Loucy (cell line): ENCODE data around the gene CCNI.

Experiments used
- H2AFZ ChIP-seq: fragments of 200-600 bp; sonication (generic); 2 replicates; pipeline ENCODE4 v1.6.0; 2016; ENCODE audit warnings: antibody characterized with exemption, mild to moderate bottlenecking, low read length, moderate library complexity
- H3F3A ChIP-seq: fragments of 200-600 bp; 2 replicates; pipeline ENCODE4 v1.6.0; 2016; ENCODE audit warnings: antibody characterized with exemption, low read depth, mild to moderate bottlenecking
- H3K27me3 ChIP-seq: fragments of 200-600 bp; sonication (generic); 2 replicates; pipeline ENCODE4 v1.6.1; 2014; ENCODE audit warnings: low read length, mild to moderate bottlenecking; ENCODE audit not compliant: insufficient read depth, poor library complexity, severe bottlenecking
- H3K36me3 ChIP-seq: fragments of 200-600 bp; sonication (generic); 2 replicates; pipeline ENCODE4 v1.6.1; 2016; ENCODE audit warnings: low read length; ENCODE audit not compliant: insufficient read depth
- H3K4me1 ChIP-seq: fragments of 200-600 bp; sonication (generic); 2 replicates; pipeline ENCODE4 v1.5.1; 2014; ENCODE audit warnings: low read length, mild to moderate bottlenecking; ENCODE audit not compliant: insufficient read depth, poor library complexity, severe bottlenecking
- H3K4me2 ChIP-seq: fragments of 200-600 bp; sonication (generic); 2 replicates; pipeline ENCODE4 v1.6.0; 2014; ENCODE audit warnings: antibody characterized with exemption, low read length, low read depth, mild to moderate bottlenecking; ENCODE audit not compliant: poor library complexity, severe bottlenecking
- H3K4me3 ChIP-seq: fragments of 200-600 bp; sonication (generic); 2 replicates; pipeline ENCODE4 v1.5.1; 2014; ENCODE audit warnings: low read length, mild to moderate bottlenecking, mixed read lengths; ENCODE audit not compliant: poor library complexity, severe bottlenecking
- H3K79me2 ChIP-seq: fragments of 200-600 bp; sonication (generic); 2 replicates; pipeline ENCODE4 v1.6.1; 2014; ENCODE audit warnings: low read length; ENCODE audit not compliant: insufficient read depth
- H3K9ac ChIP-seq: fragments of 200-600 bp; sonication (generic); 2 replicates; pipeline ENCODE4 v1.6.0; 2014; ENCODE audit warnings: mild to moderate bottlenecking, low read depth, low read length, moderate library complexity; ENCODE audit not compliant: poor library complexity, severe bottlenecking
- H3K9me2 ChIP-seq: fragments of 200-600 bp; sonication (generic); replicated peaks from 2 replicates; pipeline ENCODE4 v1.6.1; 2016; ENCODE audit warnings: low read depth, low read length, mixed read lengths
- H3K9me3 ChIP-seq: fragments of 200-600 bp; sonication (generic); 2 replicates; pipeline ENCODE4 v1.6.1; 2014; ENCODE audit warnings: mild to moderate bottlenecking, antibody characterized with exemption, low read length, low read depth; ENCODE audit not compliant: insufficient read depth
- H4K20me1 ChIP-seq: fragments of 200-600 bp; sonication (generic); 2 replicates; pipeline ENCODE4 v1.6.0; 2014; ENCODE audit warnings: antibody characterized with exemption, low read length, mild to moderate bottlenecking; ENCODE audit not compliant: insufficient read depth, poor library complexity, severe bottlenecking
- EZH2phosphoT487 ChIP-seq: fragments of 200-600 bp; IDR thresholded peaks from 2 replicates; pipeline ENCODE4 v1.6.1; 2018; ENCODE audit warnings: antibody characterized with exemption, mild to moderate bottlenecking, moderate library complexity, borderline replicate concordance
- TF ChIP-seq, protein P1 (sequence below): fragments of 200-600 bp; sonication (generic); conservative IDR thresholded peaks from 2 replicates; pipeline ENCODE4 v1.5.1; 2014; ENCODE audit warnings: mild to moderate bottlenecking, antibody characterized with exemption, low read length

CCNI gene

DNA sequence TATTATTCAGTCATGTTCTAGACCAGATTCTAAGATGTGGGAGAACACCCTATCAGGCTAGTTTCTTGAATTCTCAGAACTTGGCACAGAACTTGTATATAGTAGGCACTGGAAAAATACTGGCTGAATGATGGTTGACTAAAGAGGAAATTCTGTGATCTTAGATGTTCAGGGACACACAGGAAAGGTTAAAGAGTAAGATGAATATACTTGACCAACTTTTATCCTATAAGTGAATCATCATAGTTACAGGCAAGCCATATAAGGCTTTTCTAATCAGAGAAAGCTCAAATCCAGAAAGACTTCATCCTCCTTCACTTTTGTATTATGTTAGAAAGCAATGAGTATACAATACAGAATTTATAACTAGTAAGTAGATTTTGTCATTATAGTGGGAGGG, 72.4 kb downstream of the CCNI start:
- Histone ChIP-seq H3K9ac (no peak overlapping the region), H3K36me3 (peaks cover 39% of the 10 kb centered on the region; the same call in 1 of the 2 replicates), H3K9me2 (no peaks in the 10 kb centered on the region), H3K9me3 (no peaks in the 10 kb centered on the region), H3F3A (no peaks in the 10 kb centered on the region), H4K20me1 (no peaks in the 10 kb centered on the region), H2AFZ (no peak overlapping the region), H3K4me1 (peaks cover 28% of the 10 kb centered on the region), H3K27me3 (no peaks in the 10 kb centered on the region), H3K79me2 (no peaks in the 10 kb centered on the region), H3K4me3 (no peak overlapping the region), H3K4me2 (no peak overlapping the region)
- TF ChIP-seq EZH2phosphoT487: no peak
- TF ChIP-seq, protein P1, sequence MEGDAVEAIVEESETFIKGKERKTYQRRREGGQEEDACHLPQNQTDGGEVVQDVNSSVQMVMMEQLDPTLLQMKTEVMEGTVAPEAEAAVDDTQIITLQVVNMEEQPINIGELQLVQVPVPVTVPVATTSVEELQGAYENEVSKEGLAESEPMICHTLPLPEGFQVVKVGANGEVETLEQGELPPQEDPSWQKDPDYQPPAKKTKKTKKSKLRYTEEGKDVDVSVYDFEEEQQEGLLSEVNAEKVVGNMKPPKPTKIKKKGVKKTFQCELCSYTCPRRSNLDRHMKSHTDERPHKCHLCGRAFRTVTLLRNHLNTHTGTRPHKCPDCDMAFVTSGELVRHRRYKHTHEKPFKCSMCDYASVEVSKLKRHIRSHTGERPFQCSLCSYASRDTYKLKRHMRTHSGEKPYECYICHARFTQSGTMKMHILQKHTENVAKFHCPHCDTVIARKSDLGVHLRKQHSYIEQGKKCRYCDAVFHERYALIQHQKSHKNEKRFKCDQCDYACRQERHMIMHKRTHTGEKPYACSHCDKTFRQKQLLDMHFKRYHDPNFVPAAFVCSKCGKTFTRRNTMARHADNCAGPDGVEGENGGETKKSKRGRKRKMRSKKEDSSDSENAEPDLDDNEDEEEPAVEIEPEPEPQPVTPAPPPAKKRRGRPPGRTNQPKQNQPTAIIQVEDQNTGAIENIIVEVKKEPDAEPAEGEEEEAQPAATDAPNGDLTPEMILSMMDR: no peak

DNA sequence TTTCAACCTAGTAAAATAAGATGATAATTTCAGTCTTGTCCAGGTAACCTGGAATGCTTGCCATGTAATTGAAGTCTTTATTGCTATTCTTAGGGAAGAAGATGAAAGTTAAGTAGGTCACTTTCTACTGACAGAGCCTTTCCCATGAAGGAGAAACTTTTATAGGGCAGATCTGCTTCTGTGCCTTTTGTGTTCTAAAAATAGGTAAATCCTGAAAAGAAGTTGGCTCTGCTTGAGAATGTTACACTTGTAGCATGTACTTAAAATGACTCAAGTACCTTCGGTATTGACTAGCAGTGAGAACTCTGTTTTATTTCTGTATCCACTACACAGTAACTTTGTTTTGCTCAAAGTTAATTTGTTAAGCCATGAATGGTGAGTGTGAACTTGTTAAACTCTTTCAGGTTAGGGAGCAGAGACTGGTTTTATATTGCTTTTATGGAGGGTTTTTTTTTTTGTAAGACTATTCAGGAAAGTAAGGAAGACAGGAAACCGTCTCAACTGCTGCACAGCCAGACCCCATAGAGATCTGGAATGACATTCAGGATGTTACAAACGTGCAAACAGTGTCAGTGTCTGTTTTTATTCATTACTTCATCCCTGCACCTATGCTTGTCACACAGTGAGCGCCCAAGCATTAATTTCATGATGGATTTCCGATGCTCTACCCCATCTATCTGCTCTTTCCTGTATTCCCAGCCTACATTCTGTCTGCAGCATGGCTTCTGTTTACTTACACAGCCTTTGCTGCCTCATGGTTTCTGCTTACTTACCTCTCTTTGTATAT, 73.3 kb downstream of the CCNI start:
- Histone ChIP-seq H3K4me2 (no peak overlapping the region), H3K36me3 (peaks cover 48% of the 10 kb centered on the region; the same call in 1 of the 2 replicates), H3K4me1 (peaks cover 19% of the 10 kb centered on the region), H3K27me3 (no peaks in the 10 kb centered on the region), H3K79me2 (no peaks in the 10 kb centered on the region), H4K20me1 (no peaks in the 10 kb centered on the region), H3K9me3 (no peaks in the 10 kb centered on the region), H3F3A (no peaks in the 10 kb centered on the region), H2AFZ (no peak overlapping the region), H3K9me2 (no peaks in the 10 kb centered on the region), H3K9ac (no peak overlapping the region), H3K4me3 (no peak overlapping the region)
- TF ChIP-seq, protein P1: no peak
- no peak for TF ChIP-seq EZH2phosphoT487

DNA sequence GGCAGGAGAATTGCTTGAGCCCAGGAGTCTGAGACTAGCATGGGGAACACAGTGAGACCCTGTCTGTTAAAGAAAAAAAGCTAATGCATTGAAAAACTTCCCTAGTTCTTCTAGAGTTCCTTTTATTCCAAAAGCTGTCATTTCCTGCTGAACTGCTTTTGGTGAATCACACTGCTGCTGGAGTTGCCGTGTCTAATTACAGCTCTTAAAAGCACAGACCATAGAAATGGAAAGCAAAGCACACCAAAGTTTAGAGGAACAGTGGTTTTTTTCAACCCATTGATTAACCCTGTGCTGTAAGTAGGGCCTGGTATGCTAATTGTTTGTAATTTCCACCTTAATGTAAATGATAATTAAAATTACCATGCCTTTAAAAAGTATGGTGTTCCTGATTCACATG, 73.9 kb downstream of the CCNI start:
- no peak overlapping the region for H3K9ac ChIP-seq
- peaks cover 13% of the 10 kb centered on the region for H3K4me1 ChIP-seq
- H4K20me1 ChIP-seq: no peaks in the 10 kb centered on the region
- no peaks in the 10 kb centered on the region for H3K79me2 ChIP-seq
- no peak overlapping the region for H3K4me3 ChIP-seq
- no peak overlapping the region for H3K4me2 ChIP-seq
- H3F3A ChIP-seq: no peaks in the 10 kb centered on the region
- H3K36me3 ChIP-seq: peaks cover 50% of the 10 kb centered on the region; the same call in 1 of the 2 replicates
- no peaks in the 10 kb centered on the region for H3K9me3 ChIP-seq
- no peaks in the 10 kb centered on the region for H3K27me3 ChIP-seq
- H2AFZ ChIP-seq: no peak overlapping the region
- no peak for TF ChIP-seq EZH2phosphoT487
- TF ChIP-seq, protein P1: no peak
- H3K9me2 ChIP-seq: no peaks in the 10 kb centered on the region
